HCT116 (cell line): ENCODE data around the gene NCOA6. TPM values are rescaled to one million over a fixed set of nuclear protein-coding genes. Genes with fewer than 3 reads are reported as not detected.

Source experiments
- ATAC-seq: fragments of 200-7000 bp; cut with Tn5 transposase; 2 replicates; pipeline ENCODE4 v1.9.1; 2020; ENCODE audit warnings: mild to moderate bottlenecking, moderate library complexity
- BruUV-seq: library from RNA; stranded (reverse); fragments of 400-500 nt; replicated peaks from 2 replicates; lab custom pipeline; 2021; lab: Mats Ljungman, UMichigan
- CTCF ChIA-PET: fragments of 300-600 bp; sonication (Branson Sonifier 250); formaldehyde crosslinking; loops from one replicate; lab custom pipeline; 2021; ENCODE audit warnings: antibody characterized with exemption; lab: Charles Lee
- POLR2A ChIA-PET: fragments of 300-600, 350-600 bp; sonication (Branson Sonifier 250); formaldehyde crosslinking; loops from one replicate; lab custom pipeline; 2021; ENCODE audit warnings: antibody characterized with exemption; lab: Charles Lee
- RAD21 ChIA-PET, 2 experiments: fragments of 300-600 bp; sonication (Branson Sonifier 250); formaldehyde crosslinking; loops; one replicate each; lab custom pipeline; 2023; ENCODE audit warnings: low total read pairs in 2 of 2; ENCODE audit not compliant: uncharacterized antibody in 2 of 2, unreplicated experiment in 2 of 2, low non-redundant PET in 1 of 2; lab: Charles Lee
- DNase-seq: peaks from one replicate; pipeline ENCODE4 v3.0.0-alpha.2; 2010; ENCODE audit warnings: low read depth, low spot score
- H2AFZ ChIP-seq: fragments of 200-600 bp; shearing (Covaris generic), sonication (generic); 2 replicates; pipeline ENCODE4 v1.6.1; 2017; ENCODE audit warnings: low read depth, mixed run types, mixed read lengths, antibody characterized with exemption, low read length; ENCODE audit not compliant: poor library complexity, severe bottlenecking
- H3K27ac ChIP-seq: 2 replicates; pipeline ENCODE4 v1.5.1; 2012; ENCODE audit warnings: low read depth, low read length
- H3K27me3 ChIP-seq: fragments of 200-600 bp; sonication (generic); 2 replicates; pipeline ENCODE4 v1.6.1; 2016; ENCODE audit warnings: mixed run types, low read length, mixed read lengths; ENCODE audit not compliant: insufficient read depth
- H3K36me3 ChIP-seq, 2 experiments: fragments of 200-500 bp in 1 of 2; fragments of 200-600 bp in 1 of 2; sonication (Bioruptor generic) in 1 of 2; sonication (generic) in 1 of 2; 2 replicates each; pipeline versions ENCODE4 v1.5.1 to v1.6.1; 2014 to 2016; ENCODE audit warnings: low read length in 2 of 2, inconsistent platforms in 1 of 2, mixed read lengths in 1 of 2, mixed run types in 1 of 2; ENCODE audit not compliant: insufficient read depth in 2 of 2, control insufficient read depth in 1 of 2
- H3K4me1 ChIP-seq, 2 experiments: fragments of 200-600 bp in 1 of 2; sonication (generic) in 1 of 2; 2 replicates each; pipeline versions ENCODE4 v1.5.1 to v1.6.1; 2012 to 2017; ENCODE audit warnings: low read length in 2 of 2, inconsistent platforms in 1 of 2, mild to moderate bottlenecking in 1 of 2, mixed read lengths in 1 of 2, mixed run types in 1 of 2, moderate library complexity in 1 of 2; ENCODE audit not compliant: insufficient read depth in 2 of 2, control insufficient read depth in 1 of 2
- H3K4me2 ChIP-seq: fragments of 200-600 bp; sonication (generic); 2 replicates; pipeline ENCODE4 v1.6.1; 2017; ENCODE audit warnings: mixed run types, low read length, mixed read lengths
- H3K4me3 ChIP-seq, 2 experiments: fragments of 200-600 bp in 1 of 2; sonication (generic) in 1 of 2; replicated peaks in 1 of 2; 2 replicates each; pipeline ENCODE4 v1.5.1; 2011 to 2016; ENCODE audit warnings: low read length in 2 of 2, control low read depth in 1 of 2, low read depth in 1 of 2, mild to moderate bottlenecking in 1 of 2, mixed read lengths in 1 of 2, mixed run types in 1 of 2
- H3K79me2 ChIP-seq: fragments of 200-600 bp; sonication (generic); 2 replicates; pipeline ENCODE4 v1.6.1; 2017; ENCODE audit warnings: mild to moderate bottlenecking, mixed run types, low read length, moderate library complexity, mixed read lengths; ENCODE audit not compliant: insufficient read depth
- H3K9ac ChIP-seq: fragments of 200-600 bp; sonication (generic); 2 replicates; pipeline ENCODE4 v1.6.1; 2016; ENCODE audit warnings: low read length, mixed read lengths
- H3K9me2 ChIP-seq: fragments of 200-600 bp; sonication (generic), shearing (Covaris generic); 2 replicates; pipeline ENCODE4 v1.6.1; 2017; ENCODE audit warnings: mixed run types, mild to moderate bottlenecking, moderate library complexity; ENCODE audit not compliant: insufficient read depth
- H3K9me3 ChIP-seq, 2 experiments: fragments of 200-500 bp in 1 of 2; fragments of 200-600 bp in 1 of 2; sonication (Bioruptor generic) in 1 of 2; sonication (generic) in 1 of 2; 2 replicates each; pipeline ENCODE4 v1.6.1; 2014 to 2017; ENCODE audit warnings: low read length in 2 of 2, mixed read lengths in 2 of 2, inconsistent platforms in 1 of 2, low read depth in 1 of 2, mild to moderate bottlenecking in 1 of 2, mixed run types in 1 of 2, moderate library complexity in 1 of 2; ENCODE audit not compliant: control insufficient read depth in 1 of 2, insufficient read depth in 1 of 2
- H4K20me1 ChIP-seq: fragments of 200-600 bp; sonication (generic), shearing (Covaris generic); 2 replicates; pipeline ENCODE4 v1.6.1; 2017; ENCODE audit warnings: mixed run types, mild to moderate bottlenecking, moderate library complexity; ENCODE audit not compliant: insufficient read depth
- CBX3 ChIP-seq: IDR thresholded peaks from 2 replicates; pipeline ENCODE4 v1.6.1; 2012; ENCODE audit warnings: low read depth
- CEBPB ChIP-seq: IDR thresholded peaks from 2 replicates; pipeline ENCODE4 v1.6.1; 2012; ENCODE audit warnings: low read depth
- CTCF ChIP-seq, 3 experiments: fragments of 200-600 bp in 1 of 3; sonication (generic) in 1 of 3; IDR thresholded peaks in 2 of 3; conservative IDR thresholded peaks in 1 of 3; 2 replicates each; pipeline ENCODE4 v1.5.1; 2012 to 2017; ENCODE audit warnings: low read depth in 2 of 3, low read length in 2 of 3, antibody characterized with exemption in 1 of 3, borderline replicate concordance in 1 of 3, control low read depth in 1 of 3, mild to moderate bottlenecking in 1 of 3, mixed read lengths in 1 of 3, mixed run types in 1 of 3, moderate library complexity in 1 of 3; ENCODE audit not compliant: insufficient read depth in 1 of 3
- EGR1 ChIP-seq: IDR thresholded peaks from 2 replicates; pipeline ENCODE4 v1.6.1; 2012; ENCODE audit warnings: low read depth
- EZH2 ChIP-seq: fragments of 200-600 bp; sonication (generic); IDR thresholded peaks from 2 replicates; pipeline ENCODE4 v1.6.1; 2017; ENCODE audit warnings: antibody characterized with exemption, mixed run types
- EZH2phosphoT487 ChIP-seq: fragments of 200-600 bp; IDR thresholded peaks from 2 replicates; pipeline ENCODE4 v1.6.1; 2018; ENCODE audit warnings: antibody characterized with exemption, borderline replicate concordance
- JUND ChIP-seq: IDR thresholded peaks from 2 replicates; pipeline ENCODE4 v1.6.1; 2012
- POLR2AphosphoS5 ChIP-seq: IDR thresholded peaks from 2 replicates; pipeline ENCODE4 v1.6.1; 2011; ENCODE audit warnings: mild to moderate bottlenecking, low read depth, low read length, moderate library complexity
- REST ChIP-seq: IDR thresholded peaks from 2 replicates; pipeline ENCODE4 v1.6.1; 2012; ENCODE audit warnings: low read depth
- TCF7L2 ChIP-seq: IDR thresholded peaks from 2 replicates; pipeline ENCODE4 v1.7.0; 2011; ENCODE audit warnings: borderline replicate concordance, inconsistent platforms; ENCODE audit not compliant: insufficient read depth, insufficient read length; ENCODE audit errors: extremely low read depth
- YY1 ChIP-seq: IDR thresholded peaks from 2 replicates; pipeline ENCODE4 v1.6.1; 2011; ENCODE audit warnings: low read length, low read depth, moderate library complexity, mild to moderate bottlenecking; ENCODE audit not compliant: insufficient replicate concordance; ENCODE audit errors: extremely low read depth
- ZNF274 ChIP-seq: fragments of 200-500 bp; sonication (Bioruptor generic); IDR thresholded peaks from 2 replicates; pipeline ENCODE4 v1.6.1; 2014; ENCODE audit warnings: mild to moderate bottlenecking, low read depth, low read length, inconsistent platforms
- intact Hi-C: fragments of 100-400 bp; cut with micrococcal nuclease; formaldehyde crosslinking; loops from 2 replicates; pipeline ENCODE4 v1.10.0; 2022
- total RNA-seq: library from RNA; stranded (reverse); gene quantifications from one replicate; pipeline ENCODE4 v1.2.1, GENCODE V29; 2021; ENCODE audit not compliant: unreplicated experiment

NCOA6 gene
- total RNA-seq, 1 experiment from 2014 or later, result 24.8 TPM

- RAD21 ChIA-PET, result no interaction called here
- no peaks in the 10 kb centered on the region for H3K36me3 ChIP-seq
- H3K4me2 ChIP-seq, result no peak overlapping the region
- H3K27me3 ChIP-seq, result no peaks in the 10 kb centered on the region
- no peak for ATAC-seq
- H3K79me2 ChIP-seq, result peaks cover 26% of the 10 kb centered on the region
- H2AFZ ChIP-seq, result no peak overlapping the region
- BruUV-seq, result no TSS peak
- H3K9me3 ChIP-seq, result no peaks in the 10 kb centered on the region
- H3K9me2 ChIP-seq, result no peaks in the 10 kb centered on the region
- POLR2A ChIA-PET, result no interaction called here
- no peaks in the 10 kb centered on the region for H4K20me1 ChIP-seq
- no peak overlapping the region for H3K9ac ChIP-seq
- no peak for TF ChIP-seq CTCF (IDR thresholded peaks at IDR 0.05 in 2 of 3, conservative IDR thresholded peaks at IDR 0.05 in 1 of 3; ENCODE audit: borderline replicate concordance in 1 of 3, insufficient read depth in 1 of 3, low read depth in 2 of 3, low read length in 2 of 3)
- no peak for TF ChIP-seq CEBPB
- TF ChIP-seq TCF7L2, result no peak
- no peak for TF ChIP-seq CBX3
- TF ChIP-seq ZNF274, result no peak
- TF ChIP-seq EZH2, result no peak
- TF ChIP-seq JUND, result no peak
- TF ChIP-seq EGR1, result no peak
- TF ChIP-seq POLR2AphosphoS5, result no peak
- TF ChIP-seq, all 23 proteins: peak for 0
- intact Hi-C loops, result no loop called here
- no peak for DNase-seq
- Histone ChIP-seq H3K27ac (no peak overlapping the region), H3K4me1 (peaks cover 7 to 12% of the 10 kb centered on the region in 2 experiments; a peak in 3 of 4 replicates), H3K4me3 (no peak overlapping the region)
- CTCF ChIA-PET, result no interaction called here
Observed at GRCh38 chr20:34673412-34673811, 152.0 kb downstream of the NCOA6 start.

- no peaks in the 10 kb centered on the region for H3K9me2 ChIP-seq
- no peak overlapping the region for H2AFZ ChIP-seq
- ChIA-PET RAD21 (interaction anchor here in 1 of 2 experiments (0.6 kb wide), 2 partner anchors 13 to 77 kb away, joined by 3 read pairs; no protein-coding TSS in a partner anchor), POLR2A (no interaction called here), CTCF (no interaction called here)
- intact Hi-C loops, result no loop called here
- H3K9ac ChIP-seq, result no peak overlapping the region
- no TSS peak for BruUV-seq
- H3K27ac ChIP-seq, result no peak overlapping the region
- ATAC-seq (no peak), DNase-seq (no peak)
- H4K20me1 ChIP-seq, result no peaks in the 10 kb centered on the region
- H3K79me2 ChIP-seq, result peaks cover 19% of the 10 kb centered on the region
- H3K27me3 ChIP-seq, result no peaks in the 10 kb centered on the region
- H3K9me3 ChIP-seq, result no peaks in the 10 kb centered on the region
- H3K4me1 ChIP-seq, result no peaks in the 10 kb centered on the region
- no peaks in the 10 kb centered on the region for H3K36me3 ChIP-seq
- no peak overlapping the region for H3K4me3 ChIP-seq
- no peak overlapping the region for H3K4me2 ChIP-seq
- TF ChIP-seq YY1 (no peak), EGR1 (no peak), EZH2phosphoT487 (no peak), REST (no peak), CTCF (IDR thresholded peaks at IDR 0.05 in 2 of 3, conservative IDR thresholded peaks at IDR 0.05 in 1 of 3; ENCODE audit: borderline replicate concordance in 1 of 3, insufficient read depth in 1 of 3, low read depth in 2 of 3, low read length in 2 of 3) (no peak)
Observed at GRCh38 chr20:34669094-34669493, 156.4 kb downstream of the NCOA6 start.
